Endometrium (tissue), 2 donors: Measurements from ENCODE around the gene CCN6.

Experiments used
- FAIRE-seq: peaks from 2 replicates; lab custom pipeline; 2012; peaks lifted over from hg19 to GRCh38; lab: Jason Lieb, UNC
- donor health status: control.
- donor health status: control.

Gene CCN6

DNA sequence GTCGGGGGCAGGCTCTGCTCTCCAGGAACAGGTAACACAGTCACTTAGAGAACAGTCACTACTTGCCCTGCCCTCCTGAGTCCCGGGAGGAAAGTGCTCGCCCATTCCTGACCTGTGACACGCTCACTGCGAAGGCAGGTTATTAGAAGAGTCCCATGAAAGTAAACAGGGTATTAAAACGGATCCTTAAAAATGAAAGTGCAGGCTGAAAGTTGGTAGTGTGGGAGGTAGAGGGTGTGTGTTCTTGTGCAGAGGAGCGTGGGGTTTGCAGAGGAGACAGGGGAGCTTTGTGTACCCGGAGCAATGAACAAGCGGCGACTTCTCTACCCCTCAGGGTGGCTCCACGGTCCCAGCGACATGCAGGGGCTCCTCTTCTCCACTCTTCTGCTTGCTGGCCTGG, at the start of gene CCN6:
Gene CCN6, plus strand, starts transcription at position 104 of the 400 bp plus-strand sequence. Its CDS starts 254 bp downstream, at position 358.
- FAIRE-seq = no peak

- FAIRE-seq = no peak
These were observed 49.5 kb upstream of the CCN6 start for GRCh38 chr6:112004201-112005012.

DNA sequence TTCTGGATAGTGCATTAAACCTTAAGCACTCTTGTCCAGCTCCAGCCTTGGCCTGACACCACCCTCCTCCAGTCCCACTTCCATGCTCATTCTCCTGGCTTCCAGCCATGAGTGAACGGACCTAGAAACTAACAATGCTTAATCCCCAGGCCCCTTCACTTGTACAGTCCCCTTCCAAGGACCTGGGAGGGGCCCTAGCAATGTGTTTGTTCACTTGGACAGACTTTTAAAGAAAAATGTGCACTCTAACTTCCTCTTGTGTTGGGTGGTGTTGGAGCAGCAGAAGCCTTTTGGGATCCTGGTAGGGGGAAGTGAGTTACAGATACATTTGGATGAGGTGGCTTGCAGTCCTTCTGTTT, 48.9 kb upstream of the CCN6 start:
- no peak for FAIRE-seq

GRCh38 chr6:112007254-112007653, 46.6 kb upstream of the CCN6 start:
- FAIRE-seq = peak; percentile 85

DNA sequence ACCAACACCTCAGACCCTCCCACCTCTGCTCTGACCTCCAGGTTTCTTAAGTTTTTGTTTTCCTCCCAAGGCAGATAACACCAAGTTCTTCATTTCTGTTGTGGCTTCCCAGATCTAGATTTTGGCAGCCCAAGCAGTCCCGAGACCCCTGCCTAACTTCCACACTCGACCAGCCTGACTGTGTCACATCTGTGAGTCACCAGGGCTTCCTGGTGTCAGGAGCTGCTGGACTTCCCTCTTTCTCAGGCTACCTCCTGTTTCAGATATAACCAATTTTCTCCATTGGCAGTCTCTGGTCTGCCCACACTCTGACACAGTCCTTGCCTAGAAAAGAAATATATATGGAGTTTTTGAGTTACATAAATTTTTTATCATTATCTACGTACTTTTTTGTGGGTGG, 46.1 kb upstream of the CCN6 start:
- no peak for FAIRE-seq

GRCh38 chr6:112008482-112008881, 45.4 kb upstream of the CCN6 start:
- FAIRE-seq = no peak

GRCh38 chr6:112010328-112010727, 43.6 kb upstream of the CCN6 start:
- no peak for FAIRE-seq

GRCh38 chr6:112013051-112013450, 40.9 kb upstream of the CCN6 start:
- no peak for FAIRE-seq

GRCh38 chr6:112014483-112014882, 39.4 kb upstream of the CCN6 start:
- peak; percentile 96 for FAIRE-seq

DNA sequence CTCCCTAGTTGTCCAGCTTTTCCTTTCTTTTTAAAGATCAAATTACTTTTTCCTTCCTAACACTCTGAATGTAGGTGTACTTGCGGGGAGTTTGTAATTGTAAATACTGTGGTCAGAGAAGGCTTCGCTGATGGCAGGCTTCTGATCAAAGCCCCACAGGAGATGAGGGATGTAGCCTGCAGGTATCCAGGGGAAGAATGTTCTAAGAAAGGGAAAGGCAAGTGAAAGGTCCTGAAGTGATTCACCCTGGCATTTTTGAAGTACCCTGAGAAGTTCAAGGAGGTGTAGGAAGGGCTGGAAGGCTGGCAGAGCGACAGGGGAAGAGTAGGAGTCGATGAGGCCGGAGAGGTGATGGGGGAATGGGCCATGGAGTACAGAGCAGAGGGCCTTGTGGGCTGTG, 38.2 kb upstream of the CCN6 start:
- no peak for FAIRE-seq

- no peak for FAIRE-seq
These were observed 37.6 kb upstream of the CCN6 start for GRCh38 chr6:112016320-112016719.

DNA sequence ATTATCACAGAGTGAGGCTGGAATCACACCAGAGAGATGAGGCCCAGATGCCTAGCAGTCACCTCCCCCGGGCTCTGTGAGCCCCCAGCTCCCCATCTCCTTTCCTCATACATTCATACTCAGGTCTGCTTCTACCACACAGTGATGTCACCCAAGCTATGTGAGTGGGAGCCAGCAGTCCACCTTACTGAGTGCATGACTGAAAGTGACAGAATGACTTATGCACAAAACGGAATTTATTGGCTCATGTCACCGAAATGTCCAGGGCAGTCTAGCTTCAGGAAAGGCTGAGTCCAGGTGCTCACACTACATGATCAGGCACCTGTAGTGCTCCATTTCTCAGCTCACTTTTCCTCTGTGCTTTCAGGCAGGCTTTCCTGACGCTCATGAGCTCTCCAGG, 36.7 kb upstream of the CCN6 start:
- no peak for FAIRE-seq

DNA sequence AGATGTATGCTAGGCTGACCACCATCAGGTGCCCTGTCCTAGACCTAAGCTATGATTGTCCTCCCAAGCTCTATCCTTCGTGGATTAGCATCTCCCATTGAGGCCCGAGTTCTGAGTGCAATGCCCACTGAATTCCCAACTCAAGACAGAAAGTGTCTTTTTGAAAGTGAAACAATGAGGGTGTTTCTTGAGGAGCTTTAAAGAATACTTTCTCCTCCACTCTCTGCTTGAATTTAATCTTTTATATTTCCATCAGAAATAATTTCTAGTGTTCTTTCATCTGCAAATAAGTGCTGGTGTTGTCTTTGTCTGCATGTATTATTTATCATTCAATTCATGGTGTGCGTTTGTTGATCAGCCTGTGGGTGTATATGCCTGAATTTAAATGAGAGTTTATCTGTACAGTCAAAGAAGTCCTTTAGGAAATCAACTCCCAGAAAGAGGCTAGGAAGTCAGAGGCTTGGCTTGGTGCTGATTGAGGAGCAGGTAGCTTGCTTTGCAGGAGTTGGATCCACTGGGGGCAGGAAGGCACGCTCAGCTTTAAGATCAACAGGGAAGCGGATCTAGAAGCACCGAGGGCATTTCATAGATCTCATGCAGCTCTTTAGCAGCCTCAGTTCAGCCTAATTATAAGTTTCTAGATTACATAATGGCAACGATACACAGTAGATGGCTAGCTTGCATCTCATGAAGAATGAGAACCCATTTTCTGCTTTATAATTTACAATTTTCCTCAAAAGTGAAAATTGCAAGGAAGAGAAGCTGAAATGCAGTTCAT, 36.0 kb upstream of the CCN6 start:
- no peak for FAIRE-seq

- peak; percentile 95 for FAIRE-seq
These were observed 35.1 kb upstream of the CCN6 start for GRCh38 chr6:112018619-112019416.

DNA sequence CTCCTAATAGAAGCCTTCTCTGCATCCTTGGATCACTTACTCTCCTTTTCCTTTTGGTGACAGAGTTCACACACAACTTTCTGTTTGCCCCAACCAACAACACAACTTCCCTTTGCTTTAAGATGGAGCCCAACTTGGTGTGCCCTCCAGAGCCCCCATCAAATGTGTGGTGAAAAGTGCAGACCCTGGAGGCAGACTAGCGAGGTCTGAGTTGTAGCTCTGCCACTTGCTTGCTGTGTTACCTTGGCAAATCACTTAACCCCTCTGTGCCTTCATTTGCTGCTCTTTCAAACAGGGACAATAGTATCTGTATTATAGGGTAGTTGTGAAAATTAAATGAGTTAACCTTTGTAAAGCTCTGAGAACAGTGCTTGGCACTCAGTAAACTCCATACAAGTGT, 34.3 kb upstream of the CCN6 start:
- no peak for FAIRE-seq

- no peak for FAIRE-seq
These were observed 32.1 kb upstream of the CCN6 start for GRCh38 chr6:112021691-112022310.

GRCh38 chr6:112022749-112023148, 31.2 kb upstream of the CCN6 start:
- FAIRE-seq = no peak

GRCh38 chr6:112024464-112024863, 29.4 kb upstream of the CCN6 start:
- FAIRE-seq = no peak

DNA sequence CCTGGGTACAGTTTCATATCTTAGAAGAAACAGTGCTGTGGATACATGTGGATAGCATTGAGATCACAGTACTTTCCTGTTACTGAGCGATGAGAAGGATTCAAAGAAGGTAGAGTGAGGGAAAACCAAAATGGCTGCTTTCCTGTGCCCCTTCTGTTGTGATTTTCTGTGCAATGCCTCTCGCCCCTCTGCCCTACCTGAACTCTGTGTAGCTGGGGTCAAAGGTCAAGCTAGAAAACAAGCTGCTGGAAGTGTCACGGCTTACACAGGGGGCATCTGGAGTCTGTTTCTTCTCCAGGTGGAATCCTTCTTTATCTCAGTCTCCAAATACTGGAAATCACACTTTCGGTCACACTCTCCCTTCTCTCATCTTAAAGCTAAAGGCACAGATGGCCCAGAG, 27.0 kb upstream of the CCN6 start:
- no peak for FAIRE-seq

- no peak for FAIRE-seq
These were observed 25.8 kb upstream of the CCN6 start for GRCh38 chr6:112027942-112028674.

GRCh38 chr6:112029045-112029822, 24.7 kb upstream of the CCN6 start:
- no peak for FAIRE-seq
